Measurements from ENCODE around the gene DENR. TPM values are rescaled to one million over a fixed set of nuclear protein-coding genes. Genes with fewer than 3 reads are reported as not detected.

Gene DENR
- total RNA-seq, 6 donors from 2014 or later = 8.8 to 30.3 (median 23.6) TPM

GRCh38 chr12:122811777-122812176 is 59.2 kb downstream of the DENR start:
- H3K36me3 ChIP-seq = no peaks in the 10 kb centered on the region
- no peak for DNase-seq
- H3K27me3 ChIP-seq = no peaks in the 10 kb centered on the region
- no peaks in the 10 kb centered on the region for H3K4me1 ChIP-seq
- WGBS, 2 donors = 63 to 64% methylated on average over 3 of the region's 3 CpGs
- no peak for ATAC-seq (ENCODE audit: low FRiP score in 2 of 2)
- H3K27ac ChIP-seq = no peak overlapping the region
- no peaks in the 10 kb centered on the region for H3K9me3 ChIP-seq
- no peak overlapping the region for H3K4me3 ChIP-seq
- TF ChIP-seq CTCF (IDR thresholded peaks at IDR 0.05) (no peak), POLR2AphosphoS5 (IDR thresholded peaks at IDR 0.05) (no peak), POLR2A (IDR thresholded peaks at IDR 0.05) (no peak), EP300 (IDR thresholded peaks at IDR 0.05) (no peak)

GRCh38 chr12:122813310-122813713 is 60.7 kb downstream of the DENR start:
- Histone ChIP-seq H3K9me3 (no peaks in the 10 kb centered on the region), H3K4me3 (no peak overlapping the region), H3K27me3 (no peaks in the 10 kb centered on the region), H3K27ac (no peak overlapping the region), H3K4me1 (no peaks in the 10 kb centered on the region), H3K36me3 (no peaks in the 10 kb centered on the region)
- TF ChIP-seq EP300 (IDR thresholded peaks at IDR 0.05) (no peak), POLR2AphosphoS5 (IDR thresholded peaks at IDR 0.05) (no peak), CTCF (IDR thresholded peaks at IDR 0.05) (no peak), POLR2A (IDR thresholded peaks at IDR 0.05) (no peak)
- WGBS, 2 donors = 64 to 73% methylated on average over 10 of the region's 10 CpGs
- DNase-seq = no peak
- ATAC-seq (ENCODE audit: low FRiP score in 2 of 2) = no peak

- Histone ChIP-seq H3K4me3 (no peak overlapping the region), H3K27ac (no peak overlapping the region), H3K4me1 (no peaks in the 10 kb centered on the region), H3K36me3 (no peaks in the 10 kb centered on the region), H3K27me3 (no peaks in the 10 kb centered on the region), H3K9me3 (no peaks in the 10 kb centered on the region)
- DNase-seq = no peak
- TF ChIP-seq EP300 (IDR thresholded peaks at IDR 0.05) (no peak), CTCF (IDR thresholded peaks at IDR 0.05) (no peak), POLR2AphosphoS5 (IDR thresholded peaks at IDR 0.05) (no peak), POLR2A (IDR thresholded peaks at IDR 0.05) (no peak)
- WGBS, 2 donors = 70 to 76% methylated on average over 10 of the region's 10 CpGs
- no peak for ATAC-seq (ENCODE audit: low FRiP score in 2 of 2)
These were observed 66.7 kb downstream of the DENR start for GRCh38 chr12:122819209-122819785.

- no peaks in the 10 kb centered on the region for H3K9me3 ChIP-seq
- TF ChIP-seq EP300 (IDR thresholded peaks at IDR 0.05) (no peak), POLR2A (IDR thresholded peaks at IDR 0.05) (no peak), POLR2AphosphoS5 (IDR thresholded peaks at IDR 0.05) (no peak), CTCF (IDR thresholded peaks at IDR 0.05) (no peak)
- ATAC-seq (ENCODE audit: low FRiP score in 2 of 2) (no peak), DNase-seq (no peak)
- no peaks in the 10 kb centered on the region for H3K4me1 ChIP-seq
- no peak overlapping the region for H3K27ac ChIP-seq
- H3K4me3 ChIP-seq = no peak overlapping the region
- no peaks in the 10 kb centered on the region for H3K27me3 ChIP-seq
- no peaks in the 10 kb centered on the region for H3K36me3 ChIP-seq
- WGBS, 2 donors = 75 to 83% methylated on average over 8 of the region's 8 CpGs
These were observed 67.5 kb downstream of the DENR start for GRCh38 chr12:122820138-122820537.

Small RNA genes lying within 50 kb of the gene (small RNA-seq; reads per million reads assigned to genes)
- gene AC026333.2 (0 reads per million in 4 donors), gene RF00019 (0 reads per million in 4 donors)

Other genes with a start within 250 kb of the DENR start
- 100 to 1,000 TPM in 3 of 6 donors, 10 to 100 TPM in 3; 52.8 to 241 (median 88.3) TPM for gene RSRC2, start 225.9 kb upstream of the DENR start, total RNA-seq
- gene KNTC1, start 225.6 kb upstream of the DENR start, total RNA-seq = 10 to 100 TPM in 4 of 6 donors, 1 to 10 TPM in 2; 6.7 to 34.6 (median 17.6) TPM
- 10 to 100 TPM in 3 of 6 donors, 1 to 10 TPM in 3; 3.3 to 26.5 (median 7.5) TPM for gene HCAR2, start 49.5 kb upstream of the DENR start, total RNA-seq
- gene HCAR3, start 36.0 kb upstream of the DENR start, total RNA-seq = 1 to 10 TPM; 1.0 to 8.0 (median 3.0) TPM
- gene HCAR1, start 22.0 kb upstream of the DENR start, total RNA-seq = 1 to 10 TPM in 2 of 6 donors, under 1 TPM in 4; 0.33 to 6.3 (median 0.71) TPM
- 1 to 10 TPM in 1 of 6 donors, under 1 TPM in 3, not detected in 2; 0.30 to 1.0 (median 0.64) TPM for gene CCDC62, start 21.7 kb downstream of the DENR start, total RNA-seq
- 100 to 1,000 TPM in 1 of 6 donors, 10 to 100 TPM in 5; 34.2 to 137 (median 46.9) TPM for gene HIP1R, start 82.6 kb downstream of the DENR start, total RNA-seq
- 10 to 100 TPM; 41.2 to 93.2 (median 64.0) TPM for gene VPS37B, start 143.3 kb downstream of the DENR start, total RNA-seq
- gene ABCB9, start 213.6 kb downstream of the DENR start, total RNA-seq = 1 to 10 TPM; 2.1 to 9.9 (median 4.3) TPM
- 10 to 100 TPM in 5 of 6 donors, 1 to 10 TPM in 1; 8.1 to 44.0 (median 17.6) TPM for gene OGFOD2, start 222.4 kb downstream of the DENR start, total RNA-seq
- gene ARL6IP4, start 227.9 kb downstream of the DENR start, total RNA-seq = 100 to 1,000 TPM; 163 to 248 (median 187) TPM

Measured in upper lobe of left lung (tissue), 6 donors.